Stimulated activated CD8-positive, alpha-beta memory T cell treated with anti-CD3 and anti-CD28 coated beads, Interleukin-15, amount 100 ng/mL, for 48 hours (primary cell): ENCODE data around the gene LBX2.
A peak's percentile ranks its signal among the peaks of the same experiment; 100 is the strongest.
"Not testable (repeated sequence)": the region's sequence is repeated elsewhere in the genome, so short reads cannot be mapped to it uniquely, and the experiment has no call there.

Experiments
- DNase-seq, 2 donors: peaks; one replicate each; pipeline ENCODE4 v3.0.0-alpha.2; 2020; ENCODE audit warnings: low read depth in 2 of 2

Gene LBX2

GRCh38 chr2:74504591-74504990 lies 5.2 kb upstream of the LBX2 start:
- DNase-seq, result no peak

- no peak for DNase-seq
These were observed 4.4 kb upstream of the LBX2 start for GRCh38 chr2:74503506-74504475.

GRCh38 chr2:74502720-74503505 lies 3.5 kb upstream of the LBX2 start:
- DNase-seq, result peak; percentile 56 to 62

- no peak for DNase-seq
These were observed 2.8 kb upstream of the LBX2 start for GRCh38 chr2:74502147-74502719.

DNA sequence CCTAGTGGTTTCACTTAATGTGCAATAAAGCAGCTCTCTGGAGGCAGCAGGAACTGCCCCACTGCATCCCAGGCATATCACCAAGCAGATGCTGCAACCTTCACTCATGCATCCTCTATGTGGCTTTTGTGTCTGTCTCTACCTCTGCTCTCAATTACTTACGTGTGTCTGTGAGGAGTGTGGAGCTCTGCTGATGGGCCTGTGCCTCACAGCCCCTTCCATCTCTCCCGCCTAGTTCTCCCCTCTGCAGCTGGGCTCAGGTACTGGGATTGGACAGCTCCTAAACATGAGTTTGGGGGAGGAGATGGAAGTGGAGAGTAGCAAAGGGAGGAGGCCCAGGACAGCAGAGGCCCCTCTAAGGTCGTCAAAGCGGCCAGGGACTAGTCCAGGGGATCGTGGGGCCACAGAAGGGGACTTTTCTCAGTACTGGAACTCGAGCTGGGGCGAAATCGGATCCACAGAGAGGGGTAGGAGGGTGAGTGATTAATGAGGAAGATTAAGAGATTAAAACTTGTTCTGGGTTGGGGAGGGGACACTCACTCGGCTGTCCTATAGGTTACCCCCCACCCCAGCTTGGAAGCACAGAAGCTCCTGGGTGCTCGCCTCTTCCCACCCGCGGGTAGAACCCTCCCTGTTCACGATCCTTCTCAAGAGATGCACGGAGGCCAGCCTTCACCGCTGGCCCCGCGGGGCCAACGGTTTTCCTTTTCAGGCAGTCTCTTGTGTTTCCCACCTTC lies 2.1 kb upstream of the LBX2 start:
- DNase-seq, result no peak

- no peak for DNase-seq
These were observed 1.2 kb upstream of the LBX2 start for GRCh38 chr2:74500578-74500946.

GRCh38 chr2:74499940-74500577 lies 656 bp upstream of the LBX2 start:
- no peak for DNase-seq

DNA sequence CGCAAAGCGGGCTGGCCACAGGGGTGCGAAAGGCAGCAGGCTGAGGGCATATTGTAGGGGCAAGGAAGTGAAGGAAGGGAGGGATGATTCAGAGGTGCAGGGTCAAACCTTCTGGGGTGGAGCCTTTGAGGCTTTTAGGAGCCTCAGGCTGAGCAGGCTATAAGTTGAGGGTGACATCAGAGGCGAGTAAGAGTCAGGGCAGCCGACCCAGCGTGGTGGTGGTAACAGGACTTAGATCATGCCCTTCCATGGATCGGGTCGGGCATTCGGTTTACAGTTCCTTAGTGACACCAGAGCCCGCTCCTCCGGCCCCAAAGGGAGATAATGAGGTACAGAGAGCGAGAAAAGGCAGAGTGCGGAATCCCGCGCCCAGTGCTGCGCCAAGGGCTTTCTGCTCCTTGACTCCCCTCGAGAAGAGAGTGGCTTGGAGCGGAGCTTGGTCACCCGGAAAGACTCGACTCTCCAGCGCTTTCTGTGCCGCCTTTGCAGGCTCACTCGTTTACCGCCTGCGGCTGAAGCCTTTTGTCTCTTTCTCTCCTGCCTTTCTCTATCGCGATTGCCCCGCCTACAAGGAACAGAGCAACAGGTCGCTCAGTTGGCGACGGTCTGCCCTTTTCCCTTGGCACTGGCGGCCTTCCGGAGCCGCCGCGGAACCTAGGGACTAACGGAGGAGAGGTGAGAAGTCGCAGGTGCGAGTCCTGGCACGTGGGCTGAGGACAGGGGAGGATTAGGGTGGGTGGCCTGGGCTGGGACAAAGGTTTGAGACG lies 720 bp downstream of the LBX2 start:
- no peak for DNase-seq

DNA sequence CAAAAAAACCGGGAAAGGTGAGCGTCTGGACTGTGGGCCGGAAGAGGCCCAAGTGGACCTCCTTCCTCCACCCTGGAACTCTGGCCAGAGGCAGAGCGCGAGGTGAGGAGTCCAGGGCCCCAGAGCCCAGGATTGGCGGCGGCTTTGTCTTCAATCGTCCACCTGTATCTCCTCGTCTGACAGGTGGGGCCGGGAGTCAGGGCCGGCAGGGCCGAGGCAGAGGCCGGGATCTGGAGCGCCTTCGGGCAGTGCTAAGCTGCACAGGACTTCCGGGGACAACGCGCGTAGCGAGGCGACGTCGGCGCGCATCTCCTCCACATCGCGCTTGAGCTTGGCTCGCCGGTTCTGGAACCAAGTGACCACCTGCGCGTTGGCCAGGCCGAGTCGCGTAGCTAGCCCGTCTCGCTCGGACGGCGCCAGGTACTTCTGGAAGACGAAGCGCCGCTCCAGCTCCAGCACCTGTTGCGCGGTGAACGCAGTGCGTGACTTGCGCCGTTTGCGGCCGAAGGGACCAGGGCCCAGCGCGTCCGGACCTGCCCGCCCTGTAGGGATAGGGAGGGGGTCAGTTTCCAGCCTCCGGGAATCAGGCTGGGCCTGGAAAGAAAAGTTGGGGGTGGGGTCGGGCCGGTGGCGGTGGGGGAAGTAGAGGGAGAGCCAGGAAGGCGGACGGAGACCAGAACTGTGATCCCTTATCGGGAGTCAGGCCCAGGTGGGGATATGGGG lies 1.5 kb downstream of the LBX2 start:
- DNase-seq, result no peak

GRCh38 chr2:74496997-74497776 lies 2.2 kb downstream of the LBX2 start:
- no peak for DNase-seq

DNA sequence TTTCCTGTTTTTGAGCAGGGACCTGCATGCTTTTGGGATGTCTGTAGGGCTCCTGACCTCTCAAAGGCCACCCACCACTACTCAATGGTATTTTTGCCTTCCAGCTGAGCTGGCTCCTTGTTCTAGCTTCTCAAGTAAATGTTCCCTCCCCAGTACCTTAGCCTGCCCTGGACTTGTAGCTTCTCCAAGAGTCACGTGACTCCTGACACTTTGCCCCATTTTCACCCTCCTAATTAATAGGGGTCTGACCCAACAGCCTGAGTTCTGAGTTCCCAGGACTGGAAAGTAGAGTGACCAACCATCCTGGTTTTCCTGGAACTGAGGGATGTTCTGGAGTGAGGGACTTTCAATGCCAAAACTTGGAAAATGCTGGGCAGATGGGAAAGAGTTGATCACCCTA lies 4.0 kb downstream of the LBX2 start:
- DNase-seq, result no peak

- no peak for DNase-seq
These were observed 5.9 kb downstream of the LBX2 start for GRCh38 chr2:74493546-74493945.

DNA sequence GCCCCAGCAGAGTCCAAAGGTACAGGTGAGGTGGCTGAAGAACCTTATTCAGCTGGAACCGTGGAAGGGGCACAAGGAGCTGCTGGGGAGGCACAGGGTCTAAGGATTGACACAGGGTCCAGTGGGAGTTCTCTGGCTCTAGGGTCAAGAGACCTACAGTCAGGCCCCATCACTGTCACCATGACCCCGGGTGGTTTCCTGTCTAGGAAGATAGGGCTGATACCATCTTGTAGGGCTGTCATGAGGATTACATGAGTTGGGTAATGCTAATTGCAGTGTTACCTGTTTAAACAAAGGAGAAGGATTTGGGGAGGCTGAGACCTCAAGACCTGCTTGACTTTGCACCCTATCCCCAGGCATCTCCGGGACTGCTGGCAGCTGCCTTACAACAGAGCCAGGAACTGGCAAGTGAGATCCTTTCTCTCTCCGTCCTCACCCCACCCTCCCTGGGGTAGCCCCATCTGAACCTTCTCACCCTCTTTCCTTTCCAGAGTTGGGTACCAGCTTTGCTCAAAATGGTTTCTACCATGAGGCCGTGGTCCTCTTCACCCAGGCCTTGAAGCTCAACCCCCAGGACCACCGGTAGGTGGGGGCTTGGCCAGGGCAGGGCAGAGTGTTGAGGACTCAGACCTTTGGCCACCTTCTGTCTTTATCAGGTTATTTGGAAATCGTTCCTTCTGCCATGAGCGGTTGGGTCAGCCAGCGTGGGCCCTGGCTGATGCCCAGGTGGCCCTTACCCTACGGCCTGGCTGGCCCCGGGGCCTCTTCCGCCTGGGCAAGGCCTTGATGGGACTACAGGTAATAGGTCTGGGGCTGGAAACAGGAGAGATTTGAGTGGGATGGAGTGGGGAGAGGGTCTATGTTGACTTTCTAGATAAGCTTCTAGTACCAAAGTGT lies 7.5 kb downstream of the LBX2 start:
- no peak for DNase-seq

- DNase-seq, result no peak
These were observed 9.5 kb downstream of the LBX2 start for GRCh38 chr2:74489906-74490305.

DNA sequence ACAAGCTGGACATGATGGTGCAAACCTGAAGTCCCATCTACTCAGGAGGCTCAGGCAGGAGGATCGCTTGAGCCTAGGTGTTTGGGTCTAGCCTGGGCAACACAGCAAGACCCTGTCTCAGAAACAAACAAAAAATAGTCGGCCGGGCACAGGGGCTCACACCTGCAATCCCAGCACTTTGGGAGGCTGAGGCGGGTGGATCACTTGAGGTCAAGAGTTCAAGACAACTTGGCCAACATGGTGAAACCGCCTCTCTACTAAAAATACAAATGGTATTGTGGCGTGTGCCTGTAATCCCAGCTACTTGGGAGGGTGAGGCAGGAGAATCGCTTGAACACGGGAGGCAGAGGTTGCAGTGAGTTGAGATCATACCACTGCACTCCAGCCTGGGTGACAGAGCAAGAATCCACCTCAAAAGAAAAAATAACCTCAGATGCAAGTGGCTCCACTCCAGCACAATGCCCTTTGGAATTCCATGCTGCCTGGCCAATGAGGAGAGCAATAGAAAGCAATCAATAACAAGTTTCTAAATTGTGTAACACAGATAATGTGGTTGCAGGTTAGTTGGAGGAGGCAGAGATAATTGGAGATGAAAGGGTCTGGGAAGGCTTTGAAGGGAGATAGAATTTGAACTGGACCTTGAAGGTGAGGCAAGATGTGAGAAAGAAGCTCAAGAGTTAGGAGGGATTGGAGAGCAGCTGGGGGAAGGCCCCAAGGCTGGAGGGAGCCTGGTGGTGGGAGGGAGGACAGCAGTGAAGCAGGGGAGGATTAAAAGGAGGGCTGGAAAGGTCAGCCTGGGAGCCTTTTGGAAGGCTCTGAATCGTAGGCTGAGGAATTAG lies 10.5 kb downstream of the LBX2 start:
- no peak for DNase-seq

- DNase-seq, result no peak
These were observed 13.3 kb downstream of the LBX2 start for GRCh38 chr2:74486141-74486540.

DNA sequence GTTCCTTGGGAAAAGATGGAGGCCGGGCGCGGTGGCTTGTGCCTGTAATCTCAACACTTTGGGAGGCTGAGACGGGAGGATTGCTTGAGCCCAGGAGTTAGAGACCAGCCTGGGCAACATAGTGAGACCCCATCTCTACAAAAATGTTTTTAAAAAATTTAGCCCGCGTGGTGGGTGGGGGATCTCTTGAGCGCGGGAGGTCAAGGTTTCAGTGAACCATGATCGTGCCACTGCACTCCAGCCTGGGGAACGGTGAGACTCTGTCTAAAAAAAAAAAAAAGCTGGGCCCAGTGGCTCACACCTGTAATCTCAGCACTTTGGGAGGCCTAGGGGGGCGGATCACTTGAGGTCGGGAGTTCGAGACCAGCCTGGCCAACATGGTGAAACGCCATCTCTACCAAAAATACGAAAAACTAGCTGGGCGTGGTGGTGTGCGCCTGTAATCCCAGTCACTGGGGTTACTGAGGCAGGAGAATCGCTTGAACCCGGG lies 15.7 kb downstream of the LBX2 start:
- not testable (repeated sequence) for DNase-seq
